NCI-H2196 treated with DMSO at 0.1 percent for 48 hours (cell line): ENCODE data around the gene KCNK10.
"Not testable (repeated sequence)": the region's sequence is repeated elsewhere in the genome, so short reads cannot be mapped to it uniquely, and the experiment has no call there.

Experiments used
- DNase-seq: peaks from one replicate; lab custom pipeline; 2025; ENCODE audit not compliant: unreplicated experiment; lab: John Stamatoyannopoulos, UW

The KCNK10 gene

DNA sequence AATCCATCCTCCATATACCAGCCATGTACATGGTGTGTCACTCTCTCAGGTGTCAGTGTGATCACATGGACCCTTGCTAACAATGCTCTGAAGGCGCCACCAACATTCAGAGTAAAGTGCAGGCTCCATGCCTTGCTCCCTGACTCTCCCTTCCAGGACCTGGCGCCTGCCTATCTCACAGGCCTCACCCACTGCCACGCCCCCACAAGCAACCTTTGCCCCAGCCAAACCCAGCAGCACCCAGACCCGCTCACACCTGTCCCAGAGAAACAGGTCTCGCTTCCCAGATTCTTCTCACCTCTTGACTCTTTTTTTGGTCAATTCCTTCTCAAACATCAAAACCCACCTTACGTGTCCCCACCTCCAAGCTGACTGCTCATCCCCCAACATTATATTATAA lies 52.3 kb downstream of the KCNK10 start:
- no peak for DNase-seq

DNA sequence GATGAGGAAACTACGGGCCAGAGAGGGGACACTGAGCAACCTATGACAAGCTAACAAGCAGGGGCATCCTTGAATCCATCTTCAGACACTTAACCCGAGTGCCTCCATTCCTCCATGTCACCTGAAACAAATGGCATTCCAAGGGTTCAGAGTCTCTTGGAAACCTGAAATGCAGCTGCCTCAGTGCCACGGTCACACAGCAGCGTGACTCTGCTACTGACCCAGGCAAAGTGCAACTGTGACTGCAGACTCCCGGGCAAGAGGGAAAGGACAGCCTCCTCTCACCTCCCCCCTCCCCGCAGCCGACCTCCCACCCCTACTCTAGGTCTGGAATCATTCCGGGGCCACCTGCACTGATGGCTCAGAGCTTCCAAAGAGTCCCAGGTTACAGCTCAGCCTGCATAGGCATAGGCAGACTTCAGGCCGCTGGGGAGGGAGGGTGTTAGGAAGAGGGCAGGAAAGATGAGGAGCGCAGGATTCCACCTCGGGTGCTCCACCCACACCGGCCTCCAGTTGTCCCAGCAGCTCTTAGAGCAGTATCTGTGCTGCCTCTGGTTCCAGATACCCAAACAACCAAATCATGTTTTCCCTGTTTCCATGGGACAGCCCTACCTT lies 53.2 kb downstream of the KCNK10 start:
- DNase-seq = no peak

DNA sequence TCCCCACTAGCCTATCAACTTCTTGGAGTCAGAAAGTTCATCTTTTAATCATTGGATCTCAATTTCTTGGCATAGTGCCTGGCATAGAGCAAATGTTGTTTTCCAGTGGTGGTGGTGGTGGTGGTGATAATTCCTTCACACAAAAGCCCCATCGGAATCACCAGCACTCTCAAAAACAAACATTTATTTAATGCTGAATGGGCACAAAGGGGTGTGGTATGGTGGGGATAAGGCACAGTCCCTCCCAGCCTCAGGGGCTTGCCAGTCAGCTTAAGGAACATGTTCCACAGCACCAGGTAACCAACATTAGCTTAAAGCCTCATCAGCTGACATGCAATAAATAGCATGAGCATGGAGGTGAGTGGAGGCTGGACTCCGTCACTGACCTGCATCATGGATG lies 56.6 kb downstream of the KCNK10 start:
- no peak for DNase-seq

DNA sequence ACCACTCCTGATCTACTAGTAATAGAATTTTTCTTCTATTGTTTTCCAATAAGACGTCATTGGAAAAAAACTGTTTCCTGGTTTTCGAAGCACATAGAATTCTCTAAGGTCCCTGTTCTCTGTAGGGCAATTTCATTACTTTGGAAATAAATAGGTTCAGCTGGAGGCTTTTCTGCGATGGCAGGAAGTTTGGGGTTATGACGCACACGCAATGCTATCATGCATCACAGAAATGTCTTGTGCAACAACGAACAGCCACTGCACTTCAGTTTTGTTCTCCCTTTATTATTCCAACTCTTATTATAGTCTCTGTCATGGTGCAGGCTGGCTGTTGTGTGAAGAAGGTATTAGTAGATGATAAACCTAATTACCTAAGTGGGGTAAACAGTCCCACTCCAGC lies 59.0 kb downstream of the KCNK10 start:
- no peak for DNase-seq

DNA sequence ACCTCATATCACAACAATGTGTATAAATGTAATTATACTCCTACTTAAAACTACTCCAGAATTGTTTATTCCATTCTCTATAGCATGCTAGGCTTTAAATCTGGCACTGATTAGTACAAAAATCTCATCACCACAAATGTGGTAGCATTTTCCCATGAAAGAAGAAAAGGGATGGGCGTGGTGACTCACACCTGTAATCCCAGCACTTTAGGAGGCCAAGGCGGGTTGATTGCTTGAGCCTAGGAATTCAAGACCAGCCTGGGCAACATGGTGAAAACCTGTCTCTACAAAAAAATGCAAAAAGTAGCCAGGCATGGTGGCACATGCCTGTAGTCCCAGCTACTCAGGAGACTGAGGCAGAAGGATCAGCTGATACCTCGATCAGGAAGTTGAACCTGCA lies 61.8 kb downstream of the KCNK10 start:
- not testable (repeated sequence) for DNase-seq

DNA sequence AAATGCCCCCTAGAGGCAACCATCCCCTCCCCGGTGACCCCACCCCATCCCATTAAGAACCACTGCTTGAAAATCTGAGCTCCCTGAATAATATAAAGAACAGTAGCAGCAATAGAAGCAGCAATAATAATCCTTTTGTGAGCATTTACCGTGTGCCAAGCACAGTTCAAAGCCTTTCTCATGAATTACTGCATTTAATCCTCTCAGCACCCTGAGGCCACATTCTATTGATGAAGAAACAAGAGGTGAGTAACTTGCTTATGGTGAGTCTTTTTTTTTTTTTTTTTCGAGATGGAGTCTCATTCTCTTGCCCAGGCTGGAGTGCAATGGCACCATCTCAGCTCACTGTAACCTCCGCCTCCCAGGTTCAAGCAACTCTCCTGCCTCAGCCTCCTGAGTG lies 65.0 kb downstream of the KCNK10 start:
- DNase-seq = no peak

DNA sequence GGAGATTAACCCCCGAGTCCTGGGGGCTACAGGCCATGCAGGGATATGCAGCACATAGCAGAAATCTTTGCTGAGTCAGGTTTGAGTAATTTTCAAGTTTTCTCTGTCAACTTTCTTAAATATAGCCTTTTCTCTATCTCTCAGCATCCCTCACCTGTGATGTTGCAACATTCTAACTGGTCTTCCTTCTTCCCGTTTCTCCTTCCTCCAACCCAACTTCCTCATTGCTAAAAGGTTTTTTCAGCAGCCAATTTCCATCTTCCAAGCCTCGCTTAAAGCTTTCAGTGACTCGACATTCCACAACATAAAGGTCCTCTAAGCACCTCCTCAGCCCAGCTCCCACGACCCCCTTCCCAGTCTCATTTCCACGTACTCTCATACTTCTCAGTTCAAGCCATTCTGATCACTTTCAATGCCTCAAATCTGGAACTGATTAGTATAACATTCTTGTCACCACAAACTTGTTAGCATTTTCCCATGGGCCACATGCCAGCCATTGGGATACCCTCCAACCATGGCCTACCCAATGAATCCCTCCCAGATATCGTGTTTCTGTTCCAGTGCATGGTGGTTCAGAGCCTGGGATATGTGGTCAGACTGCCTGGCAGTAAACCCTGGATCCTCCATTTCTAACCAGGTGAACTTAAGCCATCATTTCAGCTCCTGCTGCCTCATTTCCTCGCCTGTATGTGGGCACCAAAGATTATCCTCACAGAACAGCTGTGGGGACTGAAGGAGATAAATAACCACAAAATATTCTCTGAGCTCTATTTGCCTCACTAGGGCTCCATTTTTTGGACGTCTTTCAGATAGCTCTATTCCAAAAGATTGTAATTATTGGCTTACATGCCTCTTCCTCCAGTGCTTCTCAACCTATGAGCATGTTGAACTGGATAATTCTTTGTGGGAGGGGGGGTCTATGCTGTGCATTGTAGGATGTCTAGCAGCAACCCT lies 65.8 kb downstream of the KCNK10 start:
- DNase-seq = no peak

DNA sequence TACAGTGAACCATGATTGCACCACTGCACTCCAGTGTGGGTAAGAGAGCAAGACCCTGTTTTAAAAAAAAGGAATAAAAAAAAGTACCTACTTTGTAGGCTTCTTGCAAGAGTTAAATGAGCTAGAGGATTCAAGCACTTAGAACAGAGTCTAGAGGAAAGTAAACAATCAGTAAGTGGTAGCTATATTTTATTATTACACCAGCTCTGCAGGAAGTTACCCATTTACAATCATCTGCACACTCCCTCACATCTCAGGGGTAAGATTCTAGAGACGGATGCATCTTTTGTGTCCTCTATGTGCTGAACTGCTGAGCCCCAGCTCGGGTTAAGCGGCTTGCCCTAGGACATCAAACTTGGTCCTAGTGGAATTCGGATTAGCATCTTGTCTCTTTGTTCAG lies 67.3 kb downstream of the KCNK10 start:
- no peak for DNase-seq

DNA sequence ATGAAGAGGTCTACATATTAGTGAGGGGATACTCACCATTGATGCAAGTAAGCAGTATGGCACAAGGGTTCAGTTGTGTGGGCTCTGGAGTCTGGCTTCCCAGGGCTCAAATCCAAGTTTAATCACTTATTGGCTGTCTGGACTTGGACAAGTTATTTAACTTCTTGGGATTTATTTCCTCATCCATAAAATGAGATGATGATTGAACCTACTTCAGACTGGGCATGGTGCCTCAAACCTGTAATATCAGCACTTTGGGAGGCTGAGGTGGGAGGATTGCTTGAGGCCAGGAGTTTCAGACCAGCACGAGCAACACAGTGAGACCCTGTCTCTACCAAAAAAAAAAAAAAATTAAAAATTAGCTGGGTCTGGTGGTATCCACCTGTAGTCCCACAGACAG lies 67.9 kb downstream of the KCNK10 start:
- no peak for DNase-seq

DNA sequence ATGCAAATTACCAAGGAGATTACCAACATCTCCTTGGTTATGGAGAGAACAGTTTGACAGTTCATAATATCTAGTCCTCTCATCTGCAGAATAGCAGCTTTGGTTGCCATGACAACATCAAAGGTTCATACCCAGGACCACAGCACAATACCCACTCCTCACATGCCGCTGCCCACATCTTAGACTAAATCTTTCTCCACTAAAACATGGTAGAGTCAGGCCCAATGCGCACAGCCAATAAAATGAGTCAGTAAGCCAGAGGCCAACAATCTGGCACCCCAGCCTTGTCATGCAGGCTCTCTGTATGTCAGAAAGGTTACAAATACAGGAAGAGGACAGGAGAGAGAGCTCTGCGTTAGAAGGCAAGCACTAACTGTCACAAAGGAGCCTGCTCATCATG lies 70.6 kb downstream of the KCNK10 start:
- no peak for DNase-seq

DNA sequence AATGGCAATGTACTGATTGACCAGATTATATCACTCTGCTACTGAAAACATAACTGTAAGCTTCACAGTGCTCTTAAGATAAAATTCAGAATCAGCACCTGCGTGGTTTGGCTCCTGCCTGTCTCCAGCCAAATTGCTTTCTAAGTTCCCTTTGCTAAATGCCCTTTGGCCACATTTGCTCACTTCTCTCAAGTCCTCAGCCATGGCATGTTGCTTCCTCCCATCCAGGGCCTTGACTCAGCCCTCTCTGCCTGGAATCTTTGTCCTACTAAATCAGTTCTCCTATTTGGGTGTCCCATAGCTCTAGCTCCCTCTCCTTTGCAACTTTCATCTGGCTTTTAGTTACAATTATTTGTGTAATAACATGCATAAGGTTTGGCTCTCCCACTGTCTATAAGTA lies 71.4 kb downstream of the KCNK10 start:
- no peak for DNase-seq

DNA sequence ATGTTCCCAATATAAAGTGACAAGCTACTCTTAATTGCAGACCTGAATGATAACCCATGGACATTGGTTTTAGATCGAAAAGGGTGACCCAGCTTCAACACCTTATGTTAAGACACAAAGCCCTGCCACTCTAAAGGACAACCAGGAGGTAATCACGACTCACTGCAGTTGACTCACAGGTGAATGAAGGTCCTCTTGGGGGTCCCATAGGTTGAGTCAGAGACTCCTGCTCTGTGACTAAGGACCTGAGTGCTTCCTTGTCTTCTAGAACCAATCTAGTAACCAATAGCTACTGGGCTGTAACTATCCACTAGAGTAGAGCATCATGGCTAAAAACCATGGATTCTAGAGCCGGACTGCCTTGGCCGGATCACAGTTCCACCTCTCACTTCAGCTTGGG lies 73.8 kb downstream of the KCNK10 start:
- no peak for DNase-seq

DNA sequence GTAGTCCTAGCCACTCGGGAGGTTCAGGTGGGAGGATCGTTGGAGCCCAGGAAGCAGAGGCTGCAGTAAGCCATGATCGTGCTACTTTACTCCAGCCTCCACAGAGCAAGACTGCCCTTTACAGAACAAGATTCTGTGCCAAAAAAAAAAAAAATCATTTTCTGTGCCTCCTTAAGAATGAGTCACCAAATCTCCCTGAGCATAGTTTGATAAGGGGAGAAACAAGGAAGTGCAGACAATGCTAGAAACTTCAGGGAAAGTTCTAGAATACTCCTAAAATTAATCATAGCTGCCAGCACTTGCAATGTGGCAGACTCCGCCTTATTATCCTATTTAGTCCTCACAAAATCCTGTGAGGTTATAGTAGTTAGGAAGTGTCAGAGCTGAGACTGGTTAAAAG lies 74.5 kb downstream of the KCNK10 start:
- no peak for DNase-seq

DNA sequence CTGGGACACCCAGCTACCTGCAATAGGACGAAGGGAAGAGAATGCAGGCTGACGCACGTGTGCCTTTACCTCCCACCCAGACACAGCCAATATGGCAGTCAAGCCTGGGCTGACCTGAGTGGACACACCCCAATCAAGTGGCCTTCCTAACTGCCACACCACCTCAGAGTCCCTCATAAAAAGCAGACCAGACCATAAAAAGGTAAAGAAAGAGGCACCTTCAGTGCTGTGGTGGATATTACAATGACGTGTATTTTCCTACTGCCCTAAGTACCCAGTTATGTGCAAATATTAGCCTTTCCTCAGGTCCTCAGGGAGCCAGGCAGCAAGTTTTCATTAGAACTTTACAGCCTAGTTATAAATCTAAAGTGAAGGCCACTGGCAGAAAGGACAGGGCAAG lies 75.8 kb downstream of the KCNK10 start:
- no peak for DNase-seq

DNA sequence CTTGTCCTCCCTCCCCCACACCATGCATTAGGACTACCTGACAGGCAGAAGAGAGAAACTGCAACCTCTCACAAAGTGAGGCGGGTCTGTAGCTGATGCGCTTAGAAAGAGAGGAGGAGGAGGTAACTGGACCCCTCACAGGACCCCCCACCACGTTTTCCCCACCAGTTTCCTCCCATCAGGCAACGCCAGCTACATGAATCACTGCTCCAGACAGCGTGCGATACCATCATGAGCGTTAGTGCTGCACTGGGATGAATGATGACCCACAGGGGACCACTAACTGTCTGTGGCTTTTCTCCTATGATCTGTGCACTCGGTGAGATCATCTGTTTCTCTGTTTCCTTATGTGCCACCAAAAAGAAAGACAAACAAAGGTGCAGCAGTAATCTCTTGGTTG lies 77.7 kb downstream of the KCNK10 start:
- no peak for DNase-seq

DNA sequence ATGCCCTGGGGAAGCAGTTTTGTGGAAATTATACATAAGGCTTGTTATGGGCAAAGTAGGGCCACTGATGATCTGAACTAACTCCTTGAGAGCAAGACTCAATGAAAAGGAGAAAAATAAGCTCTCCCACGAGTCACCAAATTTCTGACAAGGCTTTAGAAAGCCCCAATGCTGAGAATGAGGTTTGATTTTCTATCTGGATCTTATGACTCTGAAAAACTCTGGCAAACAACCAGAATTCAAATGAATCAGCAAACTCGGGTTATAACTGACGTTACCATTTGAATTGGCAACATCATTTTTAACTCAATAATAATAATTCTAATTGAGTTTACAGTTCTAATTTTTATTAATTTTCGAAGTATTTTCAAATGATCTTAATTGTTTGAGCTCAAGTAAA lies 79.1 kb downstream of the KCNK10 start:
- no peak for DNase-seq

DNA sequence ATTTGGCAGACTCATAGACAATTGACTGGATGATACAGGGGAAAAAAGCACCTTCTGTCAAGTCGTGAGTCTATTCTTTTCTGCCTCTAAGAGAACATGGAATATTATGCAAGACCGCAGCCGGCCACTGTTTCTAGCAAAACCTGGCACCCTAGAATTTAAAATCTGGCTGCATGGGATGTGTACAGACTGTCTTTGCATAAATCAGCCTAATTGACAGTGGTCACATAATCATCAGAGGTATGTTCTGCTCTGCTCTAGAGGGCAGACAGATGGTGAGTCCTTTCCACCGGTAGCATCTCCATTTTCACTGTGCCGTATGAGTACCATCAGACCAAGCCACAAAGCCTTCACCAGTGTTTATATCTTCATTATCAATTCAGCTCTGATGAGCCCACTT lies 80.6 kb downstream of the KCNK10 start:
- DNase-seq = no peak

DNA sequence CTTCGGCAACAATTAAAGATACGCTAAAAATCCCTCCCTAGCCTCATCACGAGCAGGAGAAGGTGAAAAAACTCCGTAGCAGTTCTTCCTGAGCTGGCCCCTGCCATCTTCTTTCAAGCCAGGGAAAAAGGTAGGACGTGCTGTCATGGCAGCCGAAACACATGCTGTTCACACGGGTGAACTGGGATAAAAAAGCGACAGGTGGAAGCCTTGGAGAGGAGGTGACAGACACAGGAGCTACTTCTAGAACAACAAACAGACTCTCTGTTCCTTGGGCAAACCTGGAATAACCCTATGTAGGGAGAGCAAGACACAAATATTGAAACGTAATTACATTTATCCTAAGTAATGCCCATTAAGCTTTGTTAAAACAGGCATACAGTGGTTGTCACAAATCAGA lies 81.3 kb downstream of the KCNK10 start:
- no peak for DNase-seq

DNA sequence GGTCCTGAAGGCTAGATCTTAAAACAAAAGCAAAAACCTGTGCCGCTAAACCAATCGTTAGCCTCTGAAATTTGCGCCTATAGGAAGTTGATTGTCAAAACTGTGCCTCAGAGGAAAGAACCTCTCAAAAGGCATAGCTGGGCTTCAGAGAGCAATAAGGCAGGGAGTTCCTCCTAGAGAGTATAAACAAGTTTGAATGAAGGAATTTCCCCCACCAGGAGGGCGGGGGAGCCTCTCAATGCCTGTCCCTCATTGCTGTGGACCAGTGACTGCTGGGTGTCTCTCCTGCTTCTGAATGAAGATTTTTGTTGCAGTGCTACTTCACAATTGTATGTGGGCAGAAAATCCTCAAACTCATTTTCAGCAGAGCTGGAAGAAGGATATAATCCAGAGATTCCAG lies 88.6 kb downstream of the KCNK10 start:
- no peak for DNase-seq

DNA sequence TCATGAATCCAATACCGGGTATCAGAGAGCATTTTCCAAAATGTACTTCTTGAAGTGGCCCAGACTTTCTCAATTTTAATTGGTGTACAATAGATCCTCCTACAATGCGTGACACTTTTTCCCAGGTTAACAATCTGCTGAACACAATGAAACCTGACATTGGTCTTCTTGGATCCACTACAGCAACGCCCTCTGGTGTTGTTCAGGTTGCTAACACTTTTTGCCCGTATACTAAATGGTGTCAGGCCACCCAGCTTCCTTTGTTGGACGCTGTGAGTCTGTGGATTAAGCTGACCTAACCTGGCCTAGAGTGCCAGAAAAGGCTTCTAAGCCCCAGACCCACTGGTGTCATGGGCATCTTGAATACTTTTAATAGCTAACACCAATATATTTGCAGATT lies 89.2 kb downstream of the KCNK10 start:
- no peak for DNase-seq

DNA sequence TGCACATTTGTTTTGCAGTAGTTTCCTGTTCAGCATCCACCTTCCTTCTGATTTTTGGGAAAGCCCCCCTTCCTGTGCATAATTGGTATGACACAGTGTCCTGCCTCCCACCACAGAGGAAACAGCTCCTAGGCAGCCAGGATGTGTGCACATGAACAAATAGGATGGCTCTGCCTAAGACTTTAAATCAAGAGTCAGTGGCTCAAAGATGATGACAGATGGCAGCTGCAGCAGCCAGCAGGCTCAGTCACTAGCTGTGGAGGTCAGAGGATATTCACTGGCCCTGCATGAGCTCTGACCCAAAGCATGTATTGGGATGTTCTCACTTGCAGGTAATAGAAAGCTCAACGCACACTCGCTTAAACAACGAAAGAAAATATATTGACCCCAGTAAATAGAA lies 90.3 kb downstream of the KCNK10 start:
- no peak for DNase-seq

DNA sequence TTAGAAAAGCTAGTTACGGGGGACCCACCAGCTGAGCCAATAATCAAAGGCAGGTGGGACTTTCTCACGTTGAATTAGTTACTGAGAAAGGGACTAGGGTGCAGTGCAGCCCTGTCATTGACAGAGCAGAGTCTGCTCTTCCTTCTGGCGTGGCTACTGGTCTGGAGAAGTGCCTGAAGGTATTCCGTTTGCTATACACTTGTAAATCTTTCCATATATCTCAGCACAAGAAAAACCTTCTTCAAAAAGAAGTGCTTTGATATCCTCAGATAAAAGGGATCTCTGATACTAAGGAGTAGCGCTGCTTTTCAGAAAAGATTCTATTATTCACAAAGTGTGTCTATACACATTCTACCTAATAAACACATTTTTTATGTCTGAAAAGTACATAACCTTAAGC lies 91.5 kb downstream of the KCNK10 start:
- DNase-seq = no peak

DNA sequence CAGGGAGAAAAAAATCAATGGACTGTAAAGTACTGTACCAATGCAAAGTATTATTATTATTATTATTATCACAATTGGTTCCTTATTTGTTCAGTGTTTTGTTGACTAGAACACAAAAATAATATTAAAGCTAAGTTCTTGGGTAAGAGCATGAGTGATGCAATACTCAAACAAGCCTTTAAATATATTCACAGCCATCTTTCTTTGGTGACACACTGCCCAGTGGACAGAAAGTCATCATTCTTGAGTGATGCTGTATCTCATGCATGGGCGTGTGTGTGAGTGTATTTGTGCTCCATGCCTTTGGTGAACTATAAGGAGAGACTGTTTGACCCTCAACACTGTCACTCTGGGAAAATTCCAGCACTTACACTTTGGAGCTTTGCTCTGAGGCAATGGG lies 93.6 kb downstream of the KCNK10 start:
- no peak for DNase-seq
